Mesenteric fat pad (tissue), 1 donor: ENCODE measurements around the gene PYROXD2. TPM values are rescaled to one million over a fixed set of nuclear protein-coding genes. Genes with fewer than 3 reads are reported as not detected.

ENCODE experiments used
- DNase-seq: peaks from one replicate; pipeline ENCODE4 v3.0.0-alpha.2; 2020; ENCODE audit warnings: low spot score
- total RNA-seq: library from RNA; stranded (reverse); fragmentation: NEBNext Ultra II Directional; extraction: Animal tissue kit (Norgen Biotek cat#: 25700); gene quantifications from one replicate; pipeline ENCODE4 v1.2.1, GENCODE V29; 2021
- donor health status: DM: yes; HTN: yes; CAD: no.

PYROXD2 gene
- total RNA-seq, 1 donor from 2014 or later = 22.4 TPM

DNA sequence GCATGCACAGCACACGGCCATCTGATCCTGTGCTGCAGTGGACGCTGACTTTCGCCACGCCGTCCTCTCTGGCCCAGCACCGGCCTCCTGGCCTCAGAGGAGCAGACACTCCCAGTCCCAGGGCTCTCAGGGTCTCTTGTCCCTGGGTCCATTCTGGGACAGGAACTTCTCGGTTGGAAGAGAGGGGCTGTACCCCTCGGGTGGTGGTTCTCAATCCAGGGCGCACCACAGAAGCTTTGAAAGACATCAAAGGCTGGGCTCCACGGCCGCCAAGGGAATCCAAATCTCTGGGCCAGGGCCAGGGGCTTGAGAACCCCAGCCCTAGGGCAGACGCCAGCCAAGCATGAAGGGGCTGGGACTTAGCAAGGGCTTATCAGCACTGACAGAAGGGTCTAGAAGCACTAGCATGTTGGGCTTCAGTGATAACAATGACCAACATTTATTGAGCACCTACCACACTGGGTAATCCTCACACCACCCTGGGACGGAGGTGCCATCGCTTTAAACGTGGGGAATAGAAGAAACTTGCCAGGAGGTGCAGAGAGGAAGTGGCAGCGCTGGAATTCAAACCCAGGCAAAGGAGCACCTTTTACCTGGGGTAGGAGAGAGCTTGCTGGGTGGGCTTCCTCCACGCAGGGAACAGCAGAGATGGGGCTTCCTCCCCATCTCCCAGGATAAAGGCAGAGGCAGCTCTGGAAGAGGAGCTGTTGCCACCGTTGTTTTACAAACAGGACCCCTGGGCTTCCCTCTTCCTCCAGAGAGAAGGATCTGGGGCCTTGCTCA, 1.8 kb upstream of the PYROXD2 start:
- DNase-seq = peak; percentile 72

DNA sequence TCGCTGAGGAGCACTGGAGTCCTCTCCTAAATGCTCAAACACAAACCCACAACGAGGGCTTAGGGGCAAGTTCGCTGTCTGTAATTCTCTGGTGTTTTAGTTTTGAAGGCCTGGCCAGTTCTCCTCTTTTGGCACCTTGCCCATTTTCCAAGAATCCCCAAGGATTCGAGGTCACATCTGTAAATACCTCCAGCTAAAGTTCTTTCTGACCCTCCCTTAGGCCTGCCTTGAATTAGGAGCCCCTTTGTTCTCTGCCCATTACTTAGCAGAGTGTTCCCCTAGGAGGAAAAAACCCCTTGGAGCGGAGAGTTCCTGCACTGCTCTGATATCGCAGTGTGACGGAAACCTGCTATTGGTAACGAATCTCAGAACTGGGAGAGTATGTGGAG, 743 bp upstream of the PYROXD2 start:
- no peak for DNase-seq

DNA sequence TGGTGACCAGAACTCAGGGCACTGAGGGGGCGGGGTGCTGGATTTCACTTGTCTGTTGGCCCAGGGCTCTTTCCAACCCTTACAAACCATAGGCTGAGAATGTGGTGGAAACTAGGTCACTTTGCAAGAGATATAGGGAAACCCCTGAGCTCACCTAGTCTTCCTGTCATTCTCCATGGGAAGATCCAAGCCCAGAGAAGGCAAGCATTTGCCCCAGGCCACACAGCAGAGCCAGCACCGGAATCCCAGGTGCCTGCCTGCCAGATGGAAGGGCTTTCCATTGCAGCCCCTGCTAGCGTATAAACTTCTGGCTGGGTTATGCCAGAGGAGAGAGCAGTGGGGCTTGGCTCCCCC, 427 bp downstream of the PYROXD2 start:
- DNase-seq = no peak

DNA sequence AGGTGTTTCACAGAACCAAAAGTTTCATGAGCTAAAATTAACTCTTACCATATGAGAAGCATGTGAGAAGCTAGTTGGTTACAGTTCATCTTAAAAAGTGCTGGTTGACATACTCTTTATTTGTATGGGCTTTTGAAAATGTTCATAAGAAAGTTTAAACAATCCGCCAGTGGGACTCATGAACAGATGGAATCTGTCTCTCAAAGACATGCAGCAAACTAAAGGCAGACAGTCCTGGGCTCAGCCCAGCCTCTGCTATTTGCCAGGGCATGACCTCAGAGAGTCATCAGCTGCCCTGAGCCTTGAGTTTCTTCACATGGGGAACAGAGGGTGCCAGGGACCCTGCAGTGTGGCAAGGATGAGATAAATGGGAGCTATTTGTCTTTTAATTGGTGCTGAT, 3.2 kb downstream of the PYROXD2 start:
- no peak for DNase-seq

DNA sequence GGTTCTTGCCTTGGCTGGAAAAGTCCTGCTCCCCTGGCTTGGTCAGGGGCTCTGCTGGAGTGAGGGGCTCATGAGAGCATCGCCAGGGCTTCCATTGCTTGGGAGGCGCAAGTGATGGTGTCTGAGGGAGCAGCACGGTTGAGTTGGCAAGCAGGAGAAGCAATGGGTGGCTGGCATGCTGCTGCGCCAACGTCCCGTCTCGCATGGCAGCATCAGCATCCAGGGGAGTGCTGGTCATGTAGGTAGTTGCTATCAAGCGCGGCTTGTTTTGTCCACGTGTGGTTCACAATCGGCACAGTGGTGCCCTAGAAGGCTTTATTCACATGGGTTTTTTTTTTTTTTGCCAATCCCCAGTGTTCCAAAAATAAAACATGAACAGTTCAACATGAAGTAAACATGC, 3.8 kb downstream of the PYROXD2 start:
- no peak for DNase-seq

DNA sequence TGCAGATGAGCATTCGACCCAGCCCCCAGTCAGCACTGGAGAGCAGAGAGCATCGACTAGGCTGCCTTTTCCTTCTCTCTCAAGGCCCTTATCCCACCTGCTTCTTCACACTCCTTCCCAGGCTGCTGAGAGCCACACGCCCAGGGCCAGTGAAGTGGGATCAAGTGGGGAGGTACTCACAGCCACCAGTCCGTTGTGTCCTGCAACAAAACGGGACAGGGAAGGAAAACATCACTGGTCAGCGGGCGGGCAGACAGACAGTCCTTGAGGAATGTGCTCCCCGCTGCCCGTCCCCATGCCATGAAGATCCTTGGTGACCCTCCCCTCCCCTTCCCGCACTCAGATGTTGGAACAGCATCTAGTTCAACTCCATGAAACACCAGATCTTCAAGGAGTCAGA, 4.2 kb downstream of the PYROXD2 start:
- no peak for DNase-seq

DNA sequence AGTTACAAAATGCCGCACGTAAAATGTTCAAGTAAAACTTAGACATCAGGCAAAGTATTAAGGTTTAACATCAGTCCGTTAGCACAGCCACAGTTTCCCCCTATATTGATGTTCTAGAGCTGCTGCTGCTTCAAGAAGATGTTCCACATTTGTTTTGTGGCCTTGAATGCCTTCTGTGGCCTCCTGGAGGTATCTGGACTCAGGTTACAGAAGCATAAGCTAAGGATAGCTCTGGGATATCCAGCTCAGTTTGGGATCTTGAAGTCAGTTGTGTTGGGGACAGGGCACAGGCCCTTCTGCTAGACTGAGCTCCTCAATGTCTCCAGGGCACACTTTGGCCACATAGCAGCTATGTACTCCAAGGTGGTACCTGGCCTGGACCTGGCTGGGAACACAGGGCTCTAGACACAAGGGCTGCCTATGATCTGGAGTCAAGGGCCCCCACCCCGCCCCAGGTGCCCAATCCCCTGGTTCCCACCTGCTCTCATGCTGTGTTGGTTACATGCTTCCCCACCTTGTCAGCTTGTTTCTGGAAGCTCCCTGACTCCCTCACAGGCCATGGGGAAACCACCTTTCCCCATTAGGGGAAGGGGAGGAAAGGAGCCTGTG, 4.7 kb downstream of the PYROXD2 start:
- no peak for DNase-seq

DNA sequence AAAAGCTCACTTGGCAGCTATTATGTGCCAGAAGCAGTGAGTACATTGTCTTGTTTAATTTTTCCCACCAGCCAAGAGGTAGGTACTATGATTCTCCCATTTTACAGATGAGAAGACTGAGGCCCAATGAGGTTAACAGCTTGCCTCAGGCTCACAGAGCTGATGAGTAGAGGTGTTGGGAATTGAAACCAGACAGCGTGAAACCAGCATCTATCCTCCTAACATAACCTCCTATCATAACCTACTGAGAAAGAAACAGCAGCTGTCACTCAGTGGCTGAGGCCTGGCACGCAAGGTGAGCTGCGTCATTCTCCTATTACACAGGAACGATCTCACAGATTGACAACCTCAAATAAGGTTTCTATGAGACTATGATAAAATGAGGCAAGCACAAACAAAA, 6.2 kb downstream of the PYROXD2 start:
- DNase-seq = no peak

DNA sequence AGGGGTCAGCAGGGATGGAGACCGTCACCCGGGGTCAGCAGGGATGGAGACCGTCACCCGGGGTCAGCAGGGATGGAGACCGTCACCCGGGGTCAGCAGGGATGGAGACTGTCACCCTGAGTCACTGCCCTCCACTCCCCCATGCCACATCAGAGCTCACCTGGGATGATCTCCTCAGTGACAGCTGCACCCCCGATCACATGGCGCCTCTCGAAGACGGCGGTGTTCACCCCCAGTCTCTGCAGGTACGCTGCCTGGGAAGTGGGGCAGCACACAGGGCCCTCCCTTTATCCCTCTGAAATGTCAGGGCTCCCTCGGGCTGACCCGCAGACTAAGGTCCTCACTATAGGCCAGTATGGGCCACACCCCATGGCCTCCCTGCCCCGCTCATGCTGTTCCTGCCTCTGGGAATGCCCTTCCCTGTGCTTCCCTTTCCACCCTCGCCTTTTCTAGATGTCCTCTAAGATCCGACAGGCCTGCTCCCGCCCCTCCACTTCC, 7.2 kb downstream of the PYROXD2 start:
- DNase-seq = no peak

DNA sequence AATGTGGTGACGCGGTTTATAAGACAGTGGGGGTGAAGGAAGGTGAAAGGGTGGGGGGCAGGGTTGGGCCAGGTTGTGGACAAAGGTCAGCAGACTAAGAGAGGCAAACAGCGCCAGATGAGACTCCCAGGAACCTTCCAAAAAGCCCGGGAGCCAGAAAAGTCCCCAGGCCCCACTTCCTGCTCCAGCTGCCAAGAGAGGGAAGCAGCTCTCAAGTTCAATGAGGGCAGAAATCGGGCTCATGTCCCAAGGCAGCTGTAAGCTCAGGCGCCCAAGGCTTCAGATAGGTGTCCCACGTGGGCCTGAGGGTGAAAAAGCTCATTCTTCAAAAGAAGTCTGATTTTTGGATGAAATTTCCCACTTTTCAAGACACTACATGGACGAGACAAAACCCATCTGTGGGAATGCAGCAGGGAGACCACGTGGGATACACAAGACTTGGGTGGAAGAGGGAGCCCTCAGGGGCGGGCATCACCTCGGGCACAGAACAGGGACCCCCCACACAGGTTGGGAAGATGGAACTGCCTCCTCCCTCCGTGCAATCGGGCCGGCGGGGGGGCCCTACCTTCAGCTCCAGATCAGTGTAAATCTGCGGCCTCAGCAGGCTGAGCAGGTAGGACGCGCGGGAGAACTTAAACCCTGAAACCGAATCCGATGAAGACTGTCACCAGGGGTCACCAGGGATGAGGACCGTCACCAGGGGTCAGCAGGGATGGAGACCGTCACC, 7.8 kb downstream of the PYROXD2 start:
- DNase-seq = no peak

DNA sequence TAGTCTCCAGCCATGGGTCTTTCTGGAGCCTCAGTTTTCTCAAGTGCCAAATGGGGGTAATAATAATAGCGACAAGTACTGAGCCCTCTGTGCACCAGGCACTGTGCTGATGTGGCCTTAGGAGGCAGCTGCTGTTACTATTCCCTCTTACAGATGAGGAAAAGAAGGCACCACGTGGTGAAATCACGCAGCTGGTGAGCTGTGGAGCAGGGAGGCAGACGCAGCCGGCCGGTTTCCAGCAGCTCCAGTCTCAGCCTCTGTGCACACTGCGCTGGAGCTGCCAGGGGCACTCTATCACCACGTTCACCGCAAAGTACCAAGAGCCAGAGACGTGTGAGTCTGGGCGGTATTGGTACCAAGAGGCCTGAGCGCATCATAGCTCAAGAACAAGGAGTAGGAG, 9.6 kb downstream of the PYROXD2 start:
- no peak for DNase-seq

DNA sequence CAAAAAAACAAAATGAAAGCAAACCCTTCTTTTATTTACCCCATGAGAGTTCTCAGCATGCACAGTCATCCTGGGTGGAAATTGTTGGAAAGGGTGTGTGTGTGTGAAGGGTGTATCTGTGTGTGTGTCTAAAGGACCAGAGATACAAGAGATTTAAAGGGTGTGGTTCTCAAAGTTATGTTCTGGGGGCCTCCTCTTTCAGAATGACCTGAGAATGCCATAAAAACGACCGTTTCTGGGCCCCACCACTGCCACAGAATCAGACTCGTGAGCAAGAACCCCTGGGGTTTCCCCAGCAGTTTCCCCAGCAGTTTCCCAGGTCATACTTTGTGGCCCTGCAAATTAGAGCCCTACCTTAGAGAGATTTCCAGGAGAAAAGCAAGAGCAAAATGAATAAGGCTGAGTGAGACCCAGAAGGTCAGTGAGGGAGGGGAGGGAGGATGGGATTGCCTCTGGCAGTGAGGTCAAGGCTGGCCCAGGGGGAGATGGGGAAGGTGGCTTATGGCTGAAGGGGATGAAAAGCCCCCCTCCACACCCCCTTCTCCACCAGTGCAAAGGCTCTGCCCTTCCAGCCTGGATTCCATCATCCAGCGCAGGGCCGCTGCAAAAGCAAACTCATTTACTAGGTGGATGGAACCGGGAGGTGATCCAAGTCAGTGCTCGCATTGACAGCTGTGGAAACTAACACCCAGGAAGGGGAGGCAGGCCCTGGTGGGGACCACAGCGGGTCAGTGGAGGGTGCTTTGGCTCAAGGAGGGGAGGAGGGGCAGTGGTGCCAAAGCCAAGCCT, 10.2 kb downstream of the PYROXD2 start:
- no peak for DNase-seq

DNA sequence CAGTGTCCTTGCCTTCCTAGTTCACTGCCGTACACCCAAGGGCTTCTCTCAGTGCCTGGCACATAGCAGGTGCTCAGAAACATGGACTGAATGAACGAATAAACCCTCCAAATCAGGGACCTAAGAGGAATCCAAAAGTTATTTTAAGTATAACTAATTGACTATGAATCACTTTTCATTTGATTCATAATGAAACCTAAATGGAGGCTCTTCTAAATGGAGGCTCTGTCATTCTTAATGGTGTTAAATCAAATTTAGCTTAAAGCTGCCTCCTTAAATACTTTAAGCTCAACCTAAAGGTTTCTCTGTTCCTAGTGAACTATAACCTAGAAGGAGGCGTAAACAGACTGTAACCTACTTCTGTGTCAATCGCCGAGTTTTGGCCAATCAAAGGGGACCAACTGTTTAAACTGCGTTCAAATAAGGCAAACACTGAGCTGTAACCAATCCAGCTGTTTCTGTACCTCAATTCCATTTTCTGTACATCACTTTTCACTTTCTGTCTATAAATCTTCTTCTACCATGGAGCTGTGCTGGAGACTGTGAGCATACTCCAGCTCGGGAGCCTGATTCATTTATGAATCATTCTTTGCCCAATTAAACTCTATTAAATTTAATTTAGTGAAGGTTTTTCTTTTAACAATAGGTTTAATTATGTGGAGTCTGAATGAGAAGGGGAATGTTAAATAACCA, 11.0 kb downstream of the PYROXD2 start:
- no peak for DNase-seq

DNA sequence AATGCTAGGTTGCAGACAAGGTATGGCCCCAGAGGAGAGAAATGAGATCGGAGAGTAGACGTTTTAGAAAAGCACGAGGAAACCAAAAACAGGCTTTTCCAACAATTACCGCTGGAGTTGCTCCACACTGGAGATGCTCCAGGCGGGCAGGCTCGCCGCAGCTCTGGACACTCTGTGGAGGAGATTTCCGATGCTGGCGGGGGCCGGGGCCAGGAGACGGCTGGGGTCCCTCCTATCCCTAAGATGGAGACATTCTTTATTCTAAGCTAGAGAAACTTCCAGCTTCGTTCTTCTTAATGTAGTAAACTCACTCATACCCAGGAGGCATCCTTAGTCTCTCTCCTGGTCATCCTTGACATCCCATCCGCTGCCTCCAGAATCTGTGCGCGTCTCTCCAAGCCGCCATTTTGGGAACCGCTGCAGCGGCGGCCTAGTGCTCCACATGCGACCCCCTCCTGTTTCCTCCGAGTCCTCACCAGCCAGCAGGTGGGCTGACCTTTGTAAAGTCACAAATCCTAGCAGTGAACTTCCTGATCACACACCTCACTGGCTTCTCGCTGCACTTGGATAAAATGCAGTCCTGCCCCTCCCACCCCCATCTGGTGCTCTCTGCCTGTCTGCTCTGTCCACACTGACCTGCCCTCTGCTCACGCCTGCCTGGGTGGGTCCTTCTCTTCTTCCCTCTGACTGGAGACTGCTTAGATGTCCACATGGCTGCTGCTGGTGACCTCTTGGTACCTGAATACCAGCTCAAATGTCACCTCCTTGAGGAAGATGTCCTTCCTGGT, 11.9 kb downstream of the PYROXD2 start:
- no peak for DNase-seq

DNA sequence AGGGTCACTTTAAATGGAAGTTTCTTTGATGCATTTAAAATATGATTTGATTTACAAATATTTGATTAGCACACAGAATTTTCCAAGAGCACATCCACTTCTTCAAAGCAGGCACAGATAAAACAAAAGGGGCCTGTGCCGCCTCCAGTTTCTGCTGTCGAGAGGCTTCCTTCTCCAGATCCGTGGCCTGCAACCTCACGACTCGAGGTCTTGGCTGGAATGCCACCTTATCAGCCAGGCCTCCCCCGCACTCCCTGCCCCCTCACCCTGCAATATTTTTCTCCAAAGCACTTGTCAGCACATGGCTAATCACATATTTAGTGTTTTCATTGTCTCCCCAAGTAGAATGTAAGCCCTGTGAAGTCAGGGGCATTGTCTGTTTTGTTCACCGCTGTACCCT, 12.5 kb downstream of the PYROXD2 start:
- DNase-seq = no peak

DNA sequence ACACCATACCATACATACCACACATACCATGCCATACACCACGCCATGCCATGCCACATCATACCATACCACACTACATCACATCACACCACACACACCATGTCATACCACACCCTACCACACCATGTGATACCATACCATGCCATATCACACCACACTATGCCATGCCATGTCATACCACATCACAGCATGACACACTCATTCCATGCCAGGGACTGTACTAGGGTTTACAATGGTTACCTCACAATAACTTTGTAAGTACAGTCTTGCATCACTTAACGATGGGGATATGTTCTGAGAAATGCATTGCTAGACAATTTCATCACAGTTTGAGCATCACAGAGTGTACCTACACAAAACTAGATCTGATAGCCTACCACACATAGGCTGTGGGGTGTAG, 14.5 kb downstream of the PYROXD2 start:
- DNase-seq = no peak

DNA sequence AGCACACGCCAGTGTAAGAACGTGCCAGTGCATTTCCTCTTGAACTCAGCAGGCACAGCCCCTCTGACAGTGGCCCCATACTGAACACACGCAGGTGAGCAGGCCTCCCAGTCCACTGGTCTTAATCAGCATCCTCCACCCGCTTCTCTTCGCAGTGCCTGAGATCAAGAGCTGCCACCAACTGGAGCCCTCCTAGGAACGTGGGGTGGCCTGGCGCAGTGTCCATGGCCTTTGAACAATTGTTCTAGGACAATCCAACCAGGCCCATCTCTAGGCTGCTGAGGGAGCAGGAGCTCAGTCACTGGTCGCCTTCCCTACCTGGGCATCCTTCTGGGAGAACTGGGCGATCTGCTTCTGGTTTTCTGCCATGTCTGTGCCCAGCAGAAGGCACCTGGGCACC, 15.2 kb downstream of the PYROXD2 start:
- DNase-seq = no peak

DNA sequence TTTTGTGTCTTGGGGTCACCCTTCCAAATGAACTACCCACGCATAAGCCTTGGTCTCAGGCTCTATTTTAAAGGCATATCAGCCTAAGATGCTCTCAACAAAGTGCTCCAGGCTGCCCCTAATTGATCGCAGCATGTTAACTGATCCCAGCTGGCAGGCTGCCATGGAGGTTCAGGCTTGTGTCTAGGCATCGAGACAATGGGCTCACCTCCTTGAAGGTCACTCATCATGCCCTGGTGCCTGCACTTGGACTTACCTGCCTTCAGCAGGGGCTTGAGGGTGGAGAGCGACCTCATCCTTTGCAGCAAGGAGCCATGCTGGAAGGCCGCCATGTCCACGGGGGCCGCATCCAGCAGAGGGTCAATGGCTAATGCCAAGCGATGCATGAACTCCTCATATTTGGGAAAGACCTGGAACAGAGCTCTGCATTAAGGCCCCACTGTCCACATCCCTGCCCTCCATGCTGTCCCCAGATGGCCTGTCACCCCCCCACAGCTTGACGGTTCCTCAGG, 17.8 kb downstream of the PYROXD2 start:
- DNase-seq = no peak

DNA sequence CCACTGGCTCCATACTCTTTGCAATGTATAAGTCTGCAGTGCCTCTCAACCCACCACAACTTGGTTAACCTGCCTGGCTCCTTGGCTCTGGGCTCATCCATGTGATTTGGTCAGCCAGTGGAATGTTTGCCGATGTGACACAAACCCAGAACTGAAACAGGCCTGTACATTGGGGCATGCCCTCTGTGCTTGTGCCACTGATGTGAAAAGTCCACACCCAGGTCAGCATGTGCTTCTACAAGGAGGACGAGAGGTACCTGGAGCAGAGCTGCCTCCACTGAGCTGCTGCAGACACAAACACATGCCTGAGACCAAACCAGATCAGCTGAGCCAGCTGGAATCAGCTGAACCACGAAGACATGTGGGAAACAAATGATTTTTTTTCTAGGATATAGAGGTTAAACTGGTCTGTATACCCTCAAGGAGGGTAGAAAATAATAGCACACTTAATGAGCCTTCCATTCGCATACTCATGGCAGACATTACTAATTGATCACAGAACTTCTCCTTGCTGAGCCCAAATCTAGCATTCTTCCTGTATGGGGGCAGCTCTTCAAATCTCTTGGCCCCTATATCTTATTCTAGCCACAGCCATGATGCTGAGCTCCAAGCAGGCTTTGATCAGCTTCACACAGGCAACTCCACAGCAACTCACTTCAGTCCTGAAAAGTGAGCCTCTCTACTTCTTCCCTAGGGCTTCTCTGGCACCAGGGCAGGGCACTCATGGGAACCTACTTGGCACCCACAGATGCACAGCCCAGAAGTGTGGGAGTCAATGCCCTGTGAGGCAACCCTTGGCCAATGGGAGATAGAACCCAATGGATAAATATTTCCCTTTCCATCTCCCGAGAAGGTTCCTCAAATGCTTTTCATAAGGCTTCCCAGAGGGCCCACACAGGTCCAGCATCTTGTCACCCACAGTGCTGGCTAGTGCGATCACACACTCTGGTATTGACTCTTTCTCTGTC, 18.6 kb downstream of the PYROXD2 start:
- no peak for DNase-seq
